AG09309 (cell line): ENCODE data around the gene KRT33B.
"Not testable (repeated sequence)": the region's sequence is repeated elsewhere in the genome, so short reads cannot be mapped to it uniquely, and the experiment has no call there.

ENCODE experiments used
- DNase-seq: peaks from one replicate; pipeline ENCODE4 v3.0.0-alpha.2; 2010; ENCODE audit warnings: low read depth
- H3K4me3 ChIP-seq: 2 replicates; pipeline ENCODE4 v1.5.1; 2011; ENCODE audit warnings: mild to moderate bottlenecking, low read depth, low read length, moderate library complexity; ENCODE audit not compliant: control insufficient read depth
- TF ChIP-seq, protein P1 (sequence below): IDR thresholded peaks from 2 replicates; pipeline ENCODE4 v1.5.1; 2011; ENCODE audit warnings: mild to moderate bottlenecking, low read depth, low read length, inconsistent platforms; ENCODE audit not compliant: insufficient read depth, control insufficient read depth; ENCODE audit errors: missing control alignments

KRT33B gene

DNA sequence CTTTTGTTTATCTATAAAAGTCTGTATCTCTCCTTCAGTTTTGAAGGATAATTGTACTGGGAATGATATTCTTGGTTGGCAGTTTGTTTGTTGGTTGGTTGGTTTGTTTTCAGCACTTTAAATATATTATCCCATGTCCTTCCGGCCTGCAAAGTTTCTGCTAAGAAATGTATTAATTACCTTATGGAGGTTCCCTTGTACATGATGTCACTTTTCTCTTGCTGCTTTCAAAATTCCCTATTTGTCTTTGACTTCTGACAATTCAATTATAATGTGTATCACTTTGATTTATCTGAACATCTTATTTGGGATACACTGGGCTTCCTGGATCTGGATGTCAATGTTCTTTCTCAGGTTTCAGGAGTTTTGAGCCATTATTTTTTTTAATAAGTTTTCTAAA is 16.6 kb upstream of the KRT33B start:
- TF ChIP-seq, protein P1, sequence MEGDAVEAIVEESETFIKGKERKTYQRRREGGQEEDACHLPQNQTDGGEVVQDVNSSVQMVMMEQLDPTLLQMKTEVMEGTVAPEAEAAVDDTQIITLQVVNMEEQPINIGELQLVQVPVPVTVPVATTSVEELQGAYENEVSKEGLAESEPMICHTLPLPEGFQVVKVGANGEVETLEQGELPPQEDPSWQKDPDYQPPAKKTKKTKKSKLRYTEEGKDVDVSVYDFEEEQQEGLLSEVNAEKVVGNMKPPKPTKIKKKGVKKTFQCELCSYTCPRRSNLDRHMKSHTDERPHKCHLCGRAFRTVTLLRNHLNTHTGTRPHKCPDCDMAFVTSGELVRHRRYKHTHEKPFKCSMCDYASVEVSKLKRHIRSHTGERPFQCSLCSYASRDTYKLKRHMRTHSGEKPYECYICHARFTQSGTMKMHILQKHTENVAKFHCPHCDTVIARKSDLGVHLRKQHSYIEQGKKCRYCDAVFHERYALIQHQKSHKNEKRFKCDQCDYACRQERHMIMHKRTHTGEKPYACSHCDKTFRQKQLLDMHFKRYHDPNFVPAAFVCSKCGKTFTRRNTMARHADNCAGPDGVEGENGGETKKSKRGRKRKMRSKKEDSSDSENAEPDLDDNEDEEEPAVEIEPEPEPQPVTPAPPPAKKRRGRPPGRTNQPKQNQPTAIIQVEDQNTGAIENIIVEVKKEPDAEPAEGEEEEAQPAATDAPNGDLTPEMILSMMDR, result no peak
- DNase-seq, result no peak
- no peak overlapping the region for H3K4me3 ChIP-seq

DNA sequence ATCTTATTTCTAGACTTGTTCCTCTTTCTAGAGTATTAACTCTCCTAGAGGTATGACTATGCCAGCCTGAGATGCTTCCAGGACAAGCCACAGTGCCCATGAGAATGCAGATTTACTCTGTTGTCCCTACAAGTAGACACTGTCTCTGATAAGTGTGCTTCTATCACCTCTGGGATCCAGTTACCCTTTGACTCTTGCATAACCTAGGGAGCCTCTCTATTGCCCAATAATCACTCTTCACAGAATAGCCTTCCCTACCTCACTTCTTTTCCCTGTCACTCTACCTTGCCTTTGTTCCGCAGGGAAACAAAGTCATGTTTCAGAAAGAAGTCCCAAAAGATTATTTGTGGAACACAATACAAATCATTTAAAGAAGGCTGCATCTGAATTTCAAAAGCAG is 14.1 kb upstream of the KRT33B start:
- TF ChIP-seq, protein P1, result no peak
- no peak overlapping the region for H3K4me3 ChIP-seq
- DNase-seq, result no peak

DNA sequence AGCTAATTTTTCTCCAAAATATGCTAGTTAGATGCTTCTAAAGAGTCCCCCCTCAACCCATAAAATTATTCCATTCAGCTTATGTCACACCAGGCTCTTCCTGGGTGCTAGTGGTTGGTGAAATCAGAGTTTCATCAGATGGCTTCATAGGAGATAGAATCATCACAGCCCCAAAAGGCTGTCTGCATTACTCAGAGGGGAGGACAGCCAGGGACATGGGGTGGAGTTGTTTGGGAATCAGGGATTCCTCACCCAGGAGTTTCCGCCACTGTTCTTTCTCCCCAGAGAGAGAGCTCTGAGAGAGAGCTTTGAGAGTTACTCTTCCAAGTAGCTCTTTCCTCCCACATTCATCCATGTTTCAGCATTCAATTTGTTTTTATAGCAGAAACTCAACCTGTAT is 12.8 kb upstream of the KRT33B start:
- DNase-seq, result peak; percentile 76
- H3K4me3 ChIP-seq, result no peak overlapping the region
- TF ChIP-seq, protein P1, result no peak

DNA sequence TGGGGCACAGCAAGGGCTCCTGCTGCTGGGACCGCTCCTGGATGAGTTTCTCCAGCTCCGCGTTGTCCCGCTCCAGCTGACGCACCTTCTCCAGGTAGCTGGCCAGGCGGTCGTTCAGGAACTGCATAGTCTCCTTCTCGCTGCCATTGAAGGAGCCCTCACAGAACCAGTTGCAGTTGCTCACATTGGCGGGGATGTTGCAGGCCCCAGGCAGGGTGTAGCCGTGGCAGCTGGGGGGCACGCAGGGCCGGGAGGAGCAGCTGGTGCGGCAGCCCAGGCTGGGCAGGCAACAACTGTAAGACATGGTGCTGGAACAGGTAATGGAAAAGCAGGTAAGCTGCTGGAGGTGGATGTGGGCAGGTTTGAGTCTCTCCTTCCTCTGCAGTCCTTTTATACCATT is 12.3 kb upstream of the KRT33B start, which contains the start of gene KRT34:
KRT34 (minus strand) TSS at position 364 of the 400 bp plus-strand sequence; CDS start at position 304, 60 bp downstream.
- not testable (repeated sequence) for H3K4me3 ChIP-seq, DNase-seq

DNA sequence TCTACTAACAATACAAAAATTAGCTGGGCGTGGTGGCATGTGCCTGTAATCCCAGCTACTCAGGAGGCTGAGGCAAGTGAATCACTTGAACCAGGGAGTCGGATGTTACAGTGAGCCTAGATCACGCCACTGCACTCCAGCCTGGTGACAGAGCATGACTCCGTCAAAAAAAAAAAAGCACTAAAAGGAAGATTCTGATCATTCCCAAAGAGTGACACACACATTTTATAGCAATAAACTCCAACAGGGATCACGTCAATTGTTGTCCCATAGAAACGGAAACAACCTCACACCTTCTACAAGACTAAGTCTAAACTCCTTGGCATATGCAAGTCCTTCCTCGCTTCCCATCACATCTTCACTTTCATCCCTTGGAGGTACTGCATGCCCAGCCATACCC is 10.5 kb upstream of the KRT33B start:
- not testable (repeated sequence) for H3K4me3 ChIP-seq
- peak; percentile 85 for DNase-seq

DNA sequence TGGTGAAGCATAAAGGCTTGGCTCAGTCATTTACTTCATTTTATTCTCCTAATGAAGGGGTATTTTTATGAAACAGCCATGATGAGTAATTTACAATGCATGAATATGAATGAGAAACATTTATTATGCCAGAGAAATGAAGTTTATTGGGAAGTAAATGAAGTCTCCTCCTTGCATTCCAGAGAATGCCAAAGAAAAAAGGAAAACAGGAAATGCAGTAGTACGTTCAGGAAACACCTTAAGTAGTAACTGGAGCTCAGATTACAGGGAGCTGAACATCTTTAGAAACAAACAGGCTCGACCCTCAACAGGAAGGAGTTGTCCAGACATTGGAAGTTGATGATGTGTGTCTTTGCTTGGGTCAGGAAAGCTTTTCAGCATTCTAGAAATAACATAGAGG is 7.9 kb upstream of the KRT33B start:
- TF ChIP-seq, protein P1, result no peak

DNA sequence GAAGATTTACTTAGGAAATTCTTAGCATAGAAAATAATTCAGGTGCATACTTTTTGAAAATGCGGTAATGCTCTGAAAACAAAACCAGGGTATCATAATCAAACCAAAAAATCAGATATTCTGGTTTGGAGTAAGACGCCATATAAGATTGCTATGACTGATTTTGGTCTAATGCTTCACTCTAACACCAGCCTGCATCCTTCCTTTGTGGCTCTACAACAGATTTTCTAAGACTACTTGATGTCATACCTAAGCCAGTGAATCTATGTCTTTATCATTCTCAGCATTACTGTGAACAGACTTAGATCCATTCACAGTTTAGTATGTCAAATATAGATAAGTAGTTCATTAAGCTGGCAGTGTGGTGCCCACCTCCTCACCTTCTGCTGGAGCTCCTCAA is 590 bp downstream of the KRT33B start:
- no peak for DNase-seq
- no peak overlapping the region for H3K4me3 ChIP-seq
- TF ChIP-seq, protein P1, result no peak

More for the DNA sequence above, 7.9 kb upstream of the KRT33B start:
- no peak for DNase-seq
- H3K4me3 ChIP-seq, result no peak overlapping the region

DNA sequence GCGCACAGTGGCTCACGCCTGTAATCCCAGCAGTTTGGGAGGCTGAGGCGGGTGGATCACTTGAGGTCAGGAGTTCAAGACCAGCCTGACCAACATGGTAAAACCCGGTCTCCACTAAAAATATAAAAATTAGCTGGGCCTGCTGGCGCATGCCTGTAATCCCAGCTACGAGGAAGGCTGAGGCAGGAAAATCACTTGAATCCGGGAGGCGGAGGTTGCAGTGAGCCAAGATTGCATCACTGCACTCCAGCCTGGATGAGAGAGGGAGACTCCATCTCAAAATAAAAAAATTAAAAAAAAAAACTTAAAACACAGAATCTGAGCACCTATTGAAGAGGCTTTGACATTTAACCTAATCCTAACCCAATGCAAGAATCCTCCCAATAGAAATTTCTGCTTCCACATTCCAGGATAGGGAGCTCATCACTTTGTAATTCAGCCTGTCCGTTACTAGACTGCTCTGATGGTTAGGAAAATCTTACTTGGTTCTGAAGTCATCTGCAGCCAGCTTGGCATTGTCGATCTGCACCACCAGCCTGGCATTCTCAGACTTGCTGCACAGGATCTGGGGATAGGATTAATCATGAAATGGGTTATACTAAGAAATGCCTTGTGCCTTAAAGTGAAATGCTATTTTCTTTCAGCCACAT is 2.1 kb downstream of the KRT33B start:
- TF ChIP-seq, protein P1, result no peak
- DNase-seq, result peak; percentile 79
- H3K4me3 ChIP-seq, result no peak overlapping the region
